Measurements from ENCODE around the gene ANKRD2.

ANKRD2 gene

GRCh38 chr10:97542169-97543024 lies 30.2 kb upstream of the ANKRD2 start (continued):
- TF ChIP-seq ZSCAN4 (tag by site-specific recombination; IDR thresholded peaks at IDR 0.05): no peak
- TF ChIP-seq, protein P1, sequence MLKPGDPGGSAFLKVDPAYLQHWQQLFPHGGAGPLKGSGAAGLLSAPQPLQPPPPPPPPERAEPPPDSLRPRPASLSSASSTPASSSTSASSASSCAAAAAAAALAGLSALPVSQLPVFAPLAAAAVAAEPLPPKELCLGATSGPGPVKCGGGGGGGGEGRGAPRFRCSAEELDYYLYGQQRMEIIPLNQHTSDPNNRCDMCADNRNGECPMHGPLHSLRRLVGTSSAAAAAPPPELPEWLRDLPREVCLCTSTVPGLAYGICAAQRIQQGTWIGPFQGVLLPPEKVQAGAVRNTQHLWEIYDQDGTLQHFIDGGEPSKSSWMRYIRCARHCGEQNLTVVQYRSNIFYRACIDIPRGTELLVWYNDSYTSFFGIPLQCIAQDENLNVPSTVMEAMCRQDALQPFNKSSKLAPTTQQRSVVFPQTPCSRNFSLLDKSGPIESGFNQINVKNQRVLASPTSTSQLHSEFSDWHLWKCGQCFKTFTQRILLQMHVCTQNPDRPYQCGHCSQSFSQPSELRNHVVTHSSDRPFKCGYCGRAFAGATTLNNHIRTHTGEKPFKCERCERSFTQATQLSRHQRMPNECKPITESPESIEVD (tag by site-specific recombination; IDR thresholded peaks at IDR 0.05): no peak
- TF ChIP-seq, protein P2, sequence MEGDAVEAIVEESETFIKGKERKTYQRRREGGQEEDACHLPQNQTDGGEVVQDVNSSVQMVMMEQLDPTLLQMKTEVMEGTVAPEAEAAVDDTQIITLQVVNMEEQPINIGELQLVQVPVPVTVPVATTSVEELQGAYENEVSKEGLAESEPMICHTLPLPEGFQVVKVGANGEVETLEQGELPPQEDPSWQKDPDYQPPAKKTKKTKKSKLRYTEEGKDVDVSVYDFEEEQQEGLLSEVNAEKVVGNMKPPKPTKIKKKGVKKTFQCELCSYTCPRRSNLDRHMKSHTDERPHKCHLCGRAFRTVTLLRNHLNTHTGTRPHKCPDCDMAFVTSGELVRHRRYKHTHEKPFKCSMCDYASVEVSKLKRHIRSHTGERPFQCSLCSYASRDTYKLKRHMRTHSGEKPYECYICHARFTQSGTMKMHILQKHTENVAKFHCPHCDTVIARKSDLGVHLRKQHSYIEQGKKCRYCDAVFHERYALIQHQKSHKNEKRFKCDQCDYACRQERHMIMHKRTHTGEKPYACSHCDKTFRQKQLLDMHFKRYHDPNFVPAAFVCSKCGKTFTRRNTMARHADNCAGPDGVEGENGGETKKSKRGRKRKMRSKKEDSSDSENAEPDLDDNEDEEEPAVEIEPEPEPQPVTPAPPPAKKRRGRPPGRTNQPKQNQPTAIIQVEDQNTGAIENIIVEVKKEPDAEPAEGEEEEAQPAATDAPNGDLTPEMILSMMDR (tag by site-specific recombination; IDR thresholded peaks at IDR 0.05): no peak
- TF ChIP-seq, protein P3, sequence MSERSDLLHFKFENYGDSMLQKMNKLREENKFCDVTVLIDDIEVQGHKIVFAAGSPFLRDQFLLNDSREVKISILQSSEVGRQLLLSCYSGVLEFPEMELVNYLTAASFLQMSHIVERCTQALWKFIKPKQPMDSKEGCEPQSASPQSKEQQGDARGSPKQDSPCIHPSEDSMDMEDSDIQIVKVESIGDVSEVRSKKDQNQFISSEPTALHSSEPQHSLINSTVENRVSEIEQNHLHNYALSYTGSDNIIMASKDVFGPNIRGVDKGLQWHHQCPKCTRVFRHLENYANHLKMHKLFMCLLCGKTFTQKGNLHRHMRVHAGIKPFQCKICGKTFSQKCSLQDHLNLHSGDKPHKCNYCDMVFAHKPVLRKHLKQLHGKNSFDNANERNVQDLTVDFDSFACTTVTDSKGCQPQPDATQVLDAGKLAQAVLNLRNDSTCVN (tag by site-specific recombination; optimal IDR thresholded peaks at IDR 0.05): no peak
- TF ChIP-seq ZNF561 (tag by site-specific recombination; IDR thresholded peaks at IDR 0.05; ENCODE audit: borderline replicate concordance): no peak
- TF ChIP-seq ZNF302 (tag by site-specific recombination; IDR thresholded peaks at IDR 0.05; ENCODE audit: low read depth): no peak
- TF ChIP-seq BCL11A (tag by site-specific recombination; IDR thresholded peaks at IDR 0.05; ENCODE audit: low read depth): no peak
- TF ChIP-seq ZNF155 (tag by site-specific recombination; IDR thresholded peaks at IDR 0.05): no peak
- TF ChIP-seq ZNF707 (tag by site-specific recombination; IDR thresholded peaks at IDR 0.05): 0 out of 2 replicates have a peak, but pooled peaks have one; percentile 5
- TF ChIP-seq KLF7 (tag by site-specific recombination; IDR thresholded peaks at IDR 0.05; ENCODE audit: borderline replicate concordance): no peak
- TF ChIP-seq FEZF1 (tag by site-specific recombination; IDR thresholded peaks at IDR 0.05): no peak
- TF ChIP-seq GLI2 (tag by site-specific recombination; IDR thresholded peaks at IDR 0.05; ENCODE audit: borderline replicate concordance, low read depth): no peak
- no peak for TF ChIP-seq ZNF623 (tag by site-specific recombination; IDR thresholded peaks at IDR 0.05)
- no peak for TF ChIP-seq ZNF645 (tag by site-specific recombination; IDR thresholded peaks at IDR 0.05)
- no peak for TF ChIP-seq TCF7L2 (IDR thresholded peaks at IDR 0.05; ENCODE audit: borderline replicate concordance, low read depth, low read length)
- TF ChIP-seq ZNF692 (tag by site-specific recombination; IDR thresholded peaks at IDR 0.05): peak; percentile 70; the same call in 1 of the 2 replicates
- no peak for TF ChIP-seq ZNF324 (tag by site-specific recombination; IDR thresholded peaks at IDR 0.05)
- no peak for TF ChIP-seq ZNF596 (tag by site-specific recombination; IDR thresholded peaks at IDR 0.05)
- no peak for TF ChIP-seq PRDM2 (tag by site-specific recombination; IDR thresholded peaks at IDR 0.05; ENCODE audit: borderline replicate concordance)
- no peak for TF ChIP-seq ZNF548 (tag by site-specific recombination; IDR thresholded peaks at IDR 0.05)
- TF ChIP-seq SP2 (tag by site-specific recombination; IDR thresholded peaks at IDR 0.05): 0 out of 2 replicates have a peak, but pooled peaks have one; percentile 9
- peak; percentile 86 for TF ChIP-seq ZNF366 (tag by site-specific recombination; conservative IDR thresholded peaks at IDR 0.05)
- no peak for TF ChIP-seq ZNF433 (tag by site-specific recombination; IDR thresholded peaks at IDR 0.05; ENCODE audit: low read depth)
- TF ChIP-seq ZFP69B (tag by site-specific recombination; IDR thresholded peaks at IDR 0.05): peak; percentile 13; the same call in 1 of the 2 replicates
